ENCODE data around the gene TMEM150B.

DNA sequence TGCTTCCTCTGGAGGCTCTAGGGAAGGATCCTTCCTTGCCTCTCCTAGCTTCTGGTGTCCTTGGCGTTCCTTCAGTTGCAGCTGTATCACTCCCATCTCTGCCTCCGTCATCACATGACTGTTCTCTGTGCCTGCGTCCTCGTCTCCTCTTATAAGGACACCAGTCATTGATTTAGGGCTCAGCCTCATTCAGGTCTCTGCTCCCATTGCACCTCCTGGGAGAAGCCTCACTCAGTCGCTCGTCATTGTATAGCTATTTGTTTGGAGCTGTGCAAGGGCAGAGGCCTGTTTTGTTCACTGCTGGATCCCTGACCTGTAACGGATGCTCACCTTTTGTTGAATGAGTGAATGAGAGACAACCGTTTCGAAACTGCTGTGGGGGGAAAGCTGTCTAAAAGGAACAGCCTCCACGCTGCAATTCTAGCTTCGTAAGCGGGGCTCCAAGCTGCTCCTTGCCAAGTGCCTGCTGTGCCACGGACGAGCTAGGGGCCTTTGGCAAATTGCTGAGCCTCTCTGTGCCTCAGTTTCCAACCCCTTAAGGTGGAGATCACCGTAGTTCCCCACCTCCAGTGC, 24.2 kb downstream of the TMEM150B start:
- TF ChIP-seq SUZ12 (IDR thresholded peaks at IDR 0.05; ENCODE audit: extremely low read depth, insufficient read depth, insufficient read length) = no peak
- TF ChIP-seq ZNF274 (IDR thresholded peaks at IDR 0.05; ENCODE audit: low read depth, low read length) = no peak
- TF ChIP-seq YY1 (IDR thresholded peaks at IDR 0.05; ENCODE audit: insufficient read depth, insufficient read length) = no peak

Data from NT2/D1 (cell line).